OCI-LY7 (cell line): ENCODE measurements around the gene HAND2. TPM values are rescaled to one million over a fixed set of nuclear protein-coding genes. Genes with fewer than 3 reads are reported as not detected.

Experiments
- BruUV-seq: library from RNA; stranded (reverse); fragments of 400-500 nt; replicated peaks from 2 replicates; lab custom pipeline; 2021; lab: Mats Ljungman, UMichigan
- CTCF ChIA-PET: fragments of 300-600 bp; sonication (Branson Sonifier 250); formaldehyde crosslinking; loops from one replicate; lab custom pipeline; 2022; ENCODE audit warnings: antibody characterized with exemption; ENCODE audit not compliant: unreplicated experiment; lab: Charles Lee
- POLR2A ChIA-PET: fragments of 300-600 bp; sonication (Branson Sonifier 250); formaldehyde crosslinking; loops from one replicate; lab custom pipeline; 2022; ENCODE audit warnings: antibody characterized with exemption; lab: Charles Lee
- DNase-seq: peaks from one replicate; pipeline ENCODE4 v3.0.0-alpha.2; 2015; ENCODE audit warnings: low spot score
- H2AFZ ChIP-seq: fragments of 200-600 bp; sonication (generic), shearing (Covaris generic); 2 replicates; pipeline ENCODE4 v1.6.1; 2014; ENCODE audit warnings: mild to moderate bottlenecking, antibody characterized with exemption, low read length, moderate library complexity
- H3K27ac ChIP-seq: fragments of 200-600 bp; sonication (generic); 2 replicates; pipeline ENCODE4 v1.5.1; 2014; ENCODE audit warnings: mixed run types, low read depth, mild to moderate bottlenecking, moderate library complexity, low read length, inconsistent platforms; ENCODE audit not compliant: poor library complexity, severe bottlenecking
- H3K36me3 ChIP-seq: fragments of 200-600 bp; sonication (generic); 2 replicates; pipeline ENCODE4 v1.6.1; 2014; ENCODE audit warnings: mild to moderate bottlenecking, antibody characterized with exemption, low read length, moderate library complexity, mixed read lengths; ENCODE audit not compliant: insufficient read depth
- H3K4me1 ChIP-seq: fragments of 200-600 bp; sonication (generic); 2 replicates; pipeline ENCODE4 v1.5.1; 2014; ENCODE audit warnings: mild to moderate bottlenecking, low read length; ENCODE audit not compliant: insufficient read depth, poor library complexity, severe bottlenecking
- H3K4me2 ChIP-seq: fragments of 200-600 bp; sonication (generic); 2 replicates; pipeline ENCODE4 v1.6.1; 2014; ENCODE audit warnings: mild to moderate bottlenecking, low read length
- H3K4me3 ChIP-seq: fragments of 200-600 bp; sonication (generic); 2 replicates; pipeline ENCODE4 v1.5.1; 2014; ENCODE audit warnings: mild to moderate bottlenecking, low read depth, low read length; ENCODE audit not compliant: poor library complexity, severe bottlenecking
- H3K79me2 ChIP-seq: fragments of 200-600 bp; sonication (generic); 2 replicates; pipeline ENCODE4 v1.6.1; 2016; ENCODE audit warnings: low read depth, mild to moderate bottlenecking, low read length, moderate library complexity, mixed read lengths; ENCODE audit not compliant: insufficient read depth
- H3K9me2 ChIP-seq: fragments of 200-600 bp; sonication (generic); 2 replicates; pipeline ENCODE4 v1.6.1; 2016; ENCODE audit warnings: mild to moderate bottlenecking, low read length, mixed read lengths; ENCODE audit not compliant: insufficient read depth
- H3K9me3 ChIP-seq: fragments of 200-600 bp; sonication (generic); 2 replicates; pipeline ENCODE4 v1.6.1; 2014; ENCODE audit warnings: mild to moderate bottlenecking, mixed run types, low read length, mixed read lengths
- H4K20me1 ChIP-seq: fragments of 200-600 bp; sonication (generic); 2 replicates; pipeline ENCODE4 v1.6.1; 2014; ENCODE audit warnings: mild to moderate bottlenecking, antibody characterized with exemption, low read length, moderate library complexity, mixed read lengths; ENCODE audit not compliant: insufficient read depth
- CTCF ChIP-seq: fragments of 200-600 bp; sonication (generic); conservative IDR thresholded peaks from 2 replicates; pipeline ENCODE4 v1.5.1; 2014; ENCODE audit warnings: mild to moderate bottlenecking, antibody characterized with exemption, low read length, moderate library complexity, mixed read lengths
- EZH2phosphoT487 ChIP-seq: fragments of 200-600 bp; sonication (generic); IDR thresholded peaks from 2 replicates; pipeline ENCODE4 v1.6.1; 2018; ENCODE audit warnings: low read depth, borderline replicate concordance, mild to moderate bottlenecking, mixed run types, antibody characterized with exemption, low read length, moderate library complexity, mixed read lengths
- intact Hi-C: fragments of 100-400 bp; cut with micrococcal nuclease; formaldehyde crosslinking; loops from one replicate; pipeline ENCODE4 v1.10.0; 2022; ENCODE audit not compliant: unreplicated experiment
- total RNA-seq, 2 experiments: library from RNA; depleted of rRNA in 1 of 2; stranded (reverse); fragments of >200 nt in 1 of 2; shearing (Covaris generic) in 1 of 2; gene quantifications; 2 replicates each; pipeline ENCODE4 v1.2.3, GENCODE V29; 2014 to 2022

Gene HAND2
- total RNA-seq, 2 experiments from 2014 or later: not detected

- Histone ChIP-seq H3K9me3 (no peaks in the 10 kb centered on the region), H3K4me2 (no peak overlapping the region), H3K79me2 (no peaks in the 10 kb centered on the region), H3K9me2 (no peaks in the 10 kb centered on the region), H3K36me3 (no peaks in the 10 kb centered on the region), H3K4me1 (no peaks in the 10 kb centered on the region), H4K20me1 (no peaks in the 10 kb centered on the region), H3K27ac (no peak overlapping the region), H2AFZ (no peak overlapping the region), H3K4me3 (no peak overlapping the region)
- no TSS peak for BruUV-seq
- ChIA-PET CTCF (no interaction called here), POLR2A (no interaction called here)
- DNase-seq: no peak
- TF ChIP-seq EZH2phosphoT487: no peak
- no peak for TF ChIP-seq CTCF
- intact Hi-C loops: no loop called here
These were observed 1.4 kb downstream of the HAND2 start for GRCh38 chr4:173528378-173529321.

DNA sequence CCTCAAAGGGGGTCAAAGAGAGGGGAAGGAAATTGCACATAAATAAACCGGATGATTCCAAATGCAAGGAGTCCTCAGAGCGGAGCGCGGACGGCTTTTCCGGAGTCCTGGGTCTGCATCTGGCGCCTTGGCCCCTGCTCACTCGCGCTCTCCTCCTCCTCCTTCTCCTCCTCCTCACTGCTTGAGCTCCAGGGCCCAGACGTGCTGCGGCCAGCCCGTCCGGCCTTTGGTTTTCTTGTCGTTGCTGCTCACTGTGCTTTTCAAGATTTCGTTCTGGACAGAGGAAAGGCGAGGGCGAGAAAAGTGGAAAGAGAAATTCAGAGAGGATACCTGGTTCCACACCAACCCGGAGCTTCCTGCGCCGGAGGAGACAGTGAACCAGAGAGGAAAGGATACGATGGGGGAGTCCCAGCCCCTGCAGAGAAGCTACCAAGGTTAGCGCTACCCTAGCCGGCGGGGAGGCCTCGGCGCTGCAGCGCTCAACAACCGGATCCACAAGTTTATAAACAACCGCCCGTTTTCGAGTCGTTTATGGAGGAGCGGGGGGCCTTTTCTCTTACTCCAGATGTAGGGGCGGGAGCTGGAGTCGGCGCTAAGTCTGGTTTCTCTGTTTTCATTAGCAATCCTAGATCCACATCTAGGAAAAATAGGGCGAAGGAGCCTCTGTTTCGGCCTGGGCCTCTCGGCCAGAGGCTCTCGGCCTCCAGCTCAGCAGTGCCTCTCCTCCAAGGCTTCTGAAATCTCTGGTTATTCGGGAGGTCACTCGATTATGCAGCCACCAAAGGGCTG lies 2.7 kb downstream of the HAND2 start:
- Histone ChIP-seq H3K9me2 (no peaks in the 10 kb centered on the region), H3K4me3 (no peak overlapping the region), H3K4me2 (no peak overlapping the region), H3K4me1 (no peaks in the 10 kb centered on the region), H3K9me3 (no peaks in the 10 kb centered on the region), H2AFZ (no peak overlapping the region), H3K27ac (no peak overlapping the region), H4K20me1 (no peaks in the 10 kb centered on the region), H3K79me2 (no peaks in the 10 kb centered on the region), H3K36me3 (no peaks in the 10 kb centered on the region)
- DNase-seq: no peak
- intact Hi-C loops: no loop called here
- BruUV-seq: no TSS peak
- CTCF ChIA-PET: no interaction called here
- POLR2A ChIA-PET: no interaction called here
- TF ChIP-seq CTCF: no peak
- no peak for TF ChIP-seq EZH2phosphoT487
